Lower lobe of right lung (tissue), 2 donors: Measurements from ENCODE around the gene TMEM38B. TPM values are rescaled to one million over a fixed set of nuclear protein-coding genes. Genes with fewer than 3 reads are reported as not detected.
"Not testable (repeated sequence)": the region's sequence is repeated elsewhere in the genome, so short reads cannot be mapped to it uniquely, and the experiment has no call there.

Source experiments
- ATAC-seq, 2 donors: fragments of 200-7000 bp; cut with Tn5 transposase; one replicate each; pipeline ENCODE4 v1.9.1; 2020 to 2022; ENCODE audit warnings: mild to moderate bottlenecking in 2 of 2, moderate library complexity in 2 of 2
- DNase-seq: peaks from one replicate; pipeline ENCODE4 v3.0.0-alpha.2; 2020
- H3K27ac ChIP-seq: fragments of 200-600 bp; one replicate; pipeline ENCODE4 v1.8.0; 2022
- H3K27me3 ChIP-seq: fragments of 200-600 bp; one replicate; pipeline ENCODE4 v1.8.0; 2022; ENCODE audit warnings: low read depth
- H3K36me3 ChIP-seq: fragments of 200-600 bp; one replicate; pipeline ENCODE4 v1.8.0; 2022; ENCODE audit warnings: mild to moderate bottlenecking
- H3K4me1 ChIP-seq: fragments of 200-600 bp; one replicate; pipeline ENCODE4 v1.8.0; 2022
- H3K4me3 ChIP-seq: fragments of 200-600 bp; one replicate; pipeline ENCODE4 v1.8.0; 2022; ENCODE audit warnings: mild to moderate bottlenecking
- H3K9me3 ChIP-seq: fragments of 200-600 bp; one replicate; pipeline ENCODE4 v1.8.0; 2022
- CTCF ChIP-seq: fragments of 200-600 bp; IDR thresholded peaks from one replicate; pipeline ENCODE4 v1.8.0; 2022; ENCODE audit warnings: antibody characterized with exemption, mild to moderate bottlenecking
- intact Hi-C: fragments of 100-400 bp; cut with DNase I; formaldehyde crosslinking; loops from one replicate; pipeline ENCODE4 v1.11.0; 2022
- total RNA-seq: library from RNA; stranded (reverse); fragmentation: NEBNext Ultra II Directional; extraction: Animal tissue kit (Norgen Biotek cat#: 25700); gene quantifications from one replicate; pipeline ENCODE4 v1.2.1, GENCODE V29; 2021
- donor health status: DM: no; HTN: yes; CAD: no; lungs with severe emphysema.

TMEM38B gene
- total RNA-seq, 1 donor from 2014 or later = 10.9 TPM

DNA sequence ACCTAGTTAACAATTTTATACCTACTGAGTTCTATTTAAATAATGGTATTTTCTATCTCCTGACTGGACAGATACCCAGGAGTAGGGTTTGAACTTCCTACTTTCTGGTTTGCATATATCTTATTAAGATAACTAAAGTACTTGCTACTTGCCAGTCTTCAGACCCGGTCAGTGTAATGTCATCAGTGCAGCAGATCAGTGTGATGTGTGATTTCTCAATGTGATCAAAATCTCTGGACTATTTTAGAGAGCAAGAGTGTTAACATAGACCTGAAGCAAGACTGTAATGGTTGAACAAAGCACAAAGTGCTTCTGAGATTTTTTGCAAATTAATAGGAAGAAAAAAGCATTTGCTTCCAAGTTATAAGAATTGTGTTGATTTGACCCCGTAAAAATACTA, 6.8 kb downstream of the TMEM38B start:
- no peak for TF ChIP-seq CTCF
- DNase-seq = no peak
- intact Hi-C loops = no loop called here
- no peaks in the 10 kb centered on the region for H3K4me1 ChIP-seq
- ATAC-seq = no peak
- no peaks in the 10 kb centered on the region for H3K9me3 ChIP-seq
- H3K36me3 ChIP-seq = no peaks in the 10 kb centered on the region
- no peak overlapping the region for H3K27ac ChIP-seq
- no peaks in the 10 kb centered on the region for H3K27me3 ChIP-seq
- no peak overlapping the region for H3K4me3 ChIP-seq

DNA sequence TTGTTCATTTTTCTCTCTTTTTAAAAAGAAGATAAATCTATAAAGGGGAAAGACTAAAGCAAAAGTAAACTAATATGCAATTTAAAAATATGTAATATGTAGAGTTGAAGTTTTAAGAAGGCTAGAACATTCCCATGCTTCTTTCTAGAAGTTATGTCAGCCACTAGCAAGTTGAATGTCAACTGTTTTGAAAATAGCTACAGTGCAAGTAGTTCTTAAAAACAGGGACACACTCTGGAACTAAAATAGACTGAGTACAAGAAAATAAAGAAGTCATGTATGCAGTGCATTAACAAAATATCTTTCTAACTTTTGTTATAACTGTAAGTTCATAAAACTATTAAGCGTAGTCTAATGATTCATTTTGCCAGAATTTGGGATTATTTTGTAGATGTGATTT, 7.9 kb downstream of the TMEM38B start:
- DNase-seq (no peak), ATAC-seq (no peak)
- H3K36me3 ChIP-seq = no peaks in the 10 kb centered on the region
- no peak for TF ChIP-seq CTCF
- H3K4me1 ChIP-seq = no peaks in the 10 kb centered on the region
- H3K27me3 ChIP-seq = no peaks in the 10 kb centered on the region
- intact Hi-C loops = no loop called here
- no peaks in the 10 kb centered on the region for H3K9me3 ChIP-seq
- H3K27ac ChIP-seq = no peak overlapping the region
- H3K4me3 ChIP-seq = no peak overlapping the region

DNA sequence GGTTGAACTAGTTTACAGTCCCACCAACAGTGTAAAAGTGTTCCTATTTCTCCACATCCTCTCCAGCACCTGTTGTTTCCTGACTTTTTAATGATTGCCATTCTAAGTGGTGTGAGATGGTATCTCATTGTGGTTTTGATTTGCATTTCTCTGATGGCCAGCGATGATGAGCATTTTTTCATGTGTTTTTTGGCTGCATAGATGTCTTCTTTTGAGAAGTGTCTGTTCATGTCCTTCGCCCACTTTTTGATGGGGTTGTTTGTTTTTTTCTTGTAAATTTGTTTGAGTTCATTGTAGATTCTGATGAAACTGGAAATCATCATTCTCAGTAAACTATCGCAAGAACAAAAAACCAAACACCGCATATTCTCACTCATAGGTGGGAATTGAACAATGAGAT, 9.3 kb downstream of the TMEM38B start:
- intact Hi-C loops, ATAC-seq, H3K36me3 ChIP-seq, DNase-seq, H3K27ac ChIP-seq, H3K27me3 ChIP-seq, H3K9me3 ChIP-seq, H3K4me3 ChIP-seq, H3K4me1 ChIP-seq: not testable (repeated sequence)

DNA sequence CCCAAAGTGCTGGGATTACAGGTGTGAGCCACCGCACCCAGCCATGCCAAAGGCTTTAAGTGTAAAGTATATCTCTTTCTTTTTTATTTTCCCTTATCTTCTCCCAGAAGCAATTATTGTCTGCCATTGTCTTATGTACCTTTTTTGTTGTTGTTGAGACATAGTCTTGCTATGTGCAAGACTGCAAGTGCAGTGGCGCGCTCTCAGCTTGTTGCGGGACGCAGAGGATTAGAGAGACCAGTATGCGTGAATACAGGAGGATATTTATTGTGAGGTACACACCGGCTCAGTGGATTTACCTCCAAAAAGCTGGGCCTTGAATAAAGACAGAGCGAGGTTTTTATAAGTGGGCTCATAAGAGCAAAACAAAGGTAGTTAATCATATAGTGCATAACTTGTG, 11.8 kb downstream of the TMEM38B start:
- DNase-seq (no peak), ATAC-seq (no peak)
- H3K27ac ChIP-seq = no peak overlapping the region
- no peaks in the 10 kb centered on the region for H3K36me3 ChIP-seq
- no peaks in the 10 kb centered on the region for H3K4me1 ChIP-seq
- H3K9me3 ChIP-seq = no peaks in the 10 kb centered on the region
- no peak overlapping the region for H3K4me3 ChIP-seq
- intact Hi-C loops = no loop called here
- H3K27me3 ChIP-seq = no peaks in the 10 kb centered on the region
- TF ChIP-seq CTCF = no peak

DNA sequence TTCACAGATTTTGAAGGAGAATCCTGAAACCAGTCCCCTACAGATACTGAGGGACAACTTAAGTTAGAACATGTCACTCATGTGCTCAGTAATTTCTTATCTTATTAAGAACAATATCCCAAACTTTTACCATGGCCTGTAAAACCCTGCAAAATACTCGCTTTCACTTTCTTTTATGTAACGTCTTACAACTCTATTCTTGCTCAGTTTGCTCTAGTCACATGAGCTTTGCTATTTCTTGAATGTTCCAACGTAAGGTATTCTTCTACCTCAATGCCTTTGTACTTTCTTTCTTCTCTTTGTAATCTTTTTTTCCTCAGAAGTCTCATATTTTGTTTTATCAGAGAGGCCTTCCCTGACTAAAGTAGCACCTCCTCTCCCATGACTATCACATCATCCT, 14.1 kb downstream of the TMEM38B start:
- no peak for TF ChIP-seq CTCF
- no peaks in the 10 kb centered on the region for H3K36me3 ChIP-seq
- H3K9me3 ChIP-seq = no peaks in the 10 kb centered on the region
- H3K27ac ChIP-seq = no peak overlapping the region
- no peaks in the 10 kb centered on the region for H3K27me3 ChIP-seq
- H3K4me1 ChIP-seq = no peaks in the 10 kb centered on the region
- ATAC-seq (no peak), DNase-seq (no peak)
- H3K4me3 ChIP-seq = no peak overlapping the region
- intact Hi-C loops = no loop called here

DNA sequence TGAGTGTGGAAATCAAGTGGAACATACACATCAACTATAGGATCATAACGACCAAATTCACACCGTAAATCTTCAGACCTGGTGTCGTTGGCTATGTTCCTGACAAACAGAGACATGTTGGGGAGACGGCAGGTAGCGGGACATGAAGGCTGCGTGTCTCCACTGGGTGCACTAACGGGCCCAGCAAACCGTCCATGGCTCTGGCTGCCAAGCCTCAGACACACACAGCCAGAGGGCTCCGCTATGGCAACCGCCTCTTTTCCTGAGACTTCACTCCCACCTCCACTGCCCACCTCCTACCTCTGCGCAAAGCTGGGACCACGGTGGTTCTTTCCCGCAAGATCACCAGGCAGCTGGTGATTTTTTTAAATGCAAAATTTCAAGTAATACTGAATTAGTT, 16.3 kb downstream of the TMEM38B start:
- no peaks in the 10 kb centered on the region for H3K4me1 ChIP-seq
- no peaks in the 10 kb centered on the region for H3K27me3 ChIP-seq
- no peaks in the 10 kb centered on the region for H3K36me3 ChIP-seq
- DNase-seq (no peak), ATAC-seq (no peak)
- no peak for TF ChIP-seq CTCF
- H3K27ac ChIP-seq = no peak overlapping the region
- no peaks in the 10 kb centered on the region for H3K9me3 ChIP-seq
- intact Hi-C loops = no loop called here
- no peak overlapping the region for H3K4me3 ChIP-seq
